Stomach (tissue), 9 donors: ENCODE data around the gene ST13. TPM values are rescaled to one million over a fixed set of nuclear protein-coding genes. Genes with fewer than 3 reads are reported as not detected.
"Not testable (repeated sequence)": the region's sequence is repeated elsewhere in the genome, so short reads cannot be mapped to it uniquely, and the experiment has no call there.

ENCODE experiments used
- DNase-seq, 2 donors: peaks; one replicate each; pipeline versions ENCODE4 v3.0.0 to v3.0.0-alpha.2; 2013 to 2019
- H3K27ac ChIP-seq, 5 donors: fragments of 200-600 bp in 4 of 5; sonication (generic) in 4 of 5; one replicate each; pipeline ENCODE4 v1.5.1; 2013 to 2019; ENCODE audit warnings: mild to moderate bottlenecking in 1 of 5, moderate library complexity in 1 of 5
- H3K27me3 ChIP-seq, 3 donors: fragments of 200-600 bp; sonication (generic); one replicate each; pipeline ENCODE4 v1.5.1; 2017 to 2019; ENCODE audit warnings: mixed run types in 1 of 3
- H3K36me3 ChIP-seq, 4 donors: fragments of 200-600 bp; sonication (generic); 1 replicate in 3 of 4; 2 replicates in 1 of 4; pipeline ENCODE4 v1.5.1; 2016 to 2019
- H3K4me1 ChIP-seq, 4 donors: fragments of 200-600 bp; sonication (generic); one replicate each; pipeline ENCODE4 v1.5.1; 2016 to 2019
- H3K4me3 ChIP-seq, 4 donors: fragments of 200-600 bp; sonication (generic) in 3 of 4; one replicate each; pipeline ENCODE4 v1.5.1; 2016 to 2019; ENCODE audit warnings: mild to moderate bottlenecking in 1 of 4
- H3K9me3 ChIP-seq, 4 donors: fragments of 200-600 bp; sonication (generic); one replicate each; pipeline ENCODE4 v1.5.1; 2016 to 2019
- CTCF ChIP-seq, 7 experiments: fragments of 450-650 bp in 4 of 7; fragments of 200-600 bp in 3 of 7; sonication (generic) in 3 of 7; IDR thresholded peaks; one replicate each; pipeline ENCODE4 v1.5.1; 2016 to 2019; ENCODE audit warnings: antibody characterized with exemption in 7 of 7, control low read depth in 2 of 7, mild to moderate bottlenecking in 1 of 7
- EP300 ChIP-seq: sonication (generic); formaldehyde crosslinking; IDR thresholded peaks from one replicate; pipeline ENCODE4 v1.6.1; 2017; ENCODE audit warnings: antibody characterized with exemption
- POLR2A ChIP-seq, 4 donors: fragments of 450-650 bp; IDR thresholded peaks; one replicate each; pipeline ENCODE4 v1.6.1; 2016; ENCODE audit warnings: antibody characterized with exemption in 4 of 4, control low read depth in 2 of 4, mild to moderate bottlenecking in 1 of 4, moderate library complexity in 1 of 4
- POLR2AphosphoS5 ChIP-seq, 3 donors: sonication (generic); formaldehyde crosslinking; IDR thresholded peaks; one replicate each; pipeline ENCODE4 v1.6.1; 2016; ENCODE audit warnings: antibody characterized with exemption in 3 of 3
- WGBS, 5 donors: extraction: QIAGEN DNeasy Blood & Tissue Kit in 3 of 5; methylation state at CpG; one replicate each; pipeline versions ENCODE4 v1.1.5 to v1.1.7; 2013 to 2018; 5-methylcytosine and 5-hydroxymethylcytosine counted together
- intact Hi-C: fragments of 100-400 bp; cut with DNase I; formaldehyde crosslinking; loops from one replicate; pipeline ENCODE4 v1.15.1; 2023; ENCODE audit warnings: low total_unique reads
- polyA plus RNA-seq, 3 donors: library from polyadenylated mRNA; stranded (reverse); fragments of 200-250 nt; gene quantifications; one replicate each; pipeline ENCODE4 v1.2.3, GENCODE V29; 2013
- small RNA-seq, 4 donors: library from RNA; depleted of rRNA; stranded (forward); fragments of <200 nt; gene quantifications; one replicate each; pipeline ENCODE3, GENCODE V24; 2016
- total RNA-seq, 5 donors: library from RNA; depleted of rRNA; stranded (reverse); fragments of >200 nt; gene quantifications; one replicate each; pipeline versions ENCODE4 v1.1.0 to v1.2.3, GENCODE V29; 2014 to 2016
- donor health status: healthy with polysubstance abuse.
- donor health status: Bipolar disorder and iron deficiency.
- donor health status: healthy.

The ST13 gene
- total and polyA plus RNA-seq, 8 donors: 67.5 to 288 (median 94.6) TPM

GRCh38 chr22:40791241-40791640 lies 65.2 kb downstream of the ST13 start:
- Histone ChIP-seq H3K4me3 (no peak overlapping the region), H3K36me3 (peaks cover 0 to 77% (median 60%) of the 10 kb centered on the region in 4 donors), H3K27me3 (no peaks in the 10 kb centered on the region), H3K27ac (no peak overlapping the region), H3K9me3 (no peaks in the 10 kb centered on the region), H3K4me1 (no peaks in the 10 kb centered on the region)
- TF ChIP-seq EP300: no peak
- no peak for DNase-seq
- intact Hi-C loops: no loop called here

GRCh38 chr22:40789131-40789530 lies 67.3 kb downstream of the ST13 start:
- peaks cover 0 to 74% (median 64%) of the 10 kb centered on the region in 4 donors for H3K36me3 ChIP-seq
- no peaks in the 10 kb centered on the region for H3K9me3 ChIP-seq
- no peak for DNase-seq
- H3K4me3 ChIP-seq: no peak overlapping the region
- no peak for TF ChIP-seq POLR2A (IDR thresholded peaks at IDR 0.05)
- no peak for TF ChIP-seq EP300
- no peak for TF ChIP-seq POLR2AphosphoS5 (IDR thresholded peaks at IDR 0.05)
- no peak for TF ChIP-seq CTCF (IDR thresholded peaks at IDR 0.05)
- intact Hi-C loops: no loop called here
- no peak overlapping the region for H3K27ac ChIP-seq
- WGBS, 5 donors: 96 to 98% (median 97%) methylated on average over 22 of the region's 22 CpGs
- no peaks in the 10 kb centered on the region for H3K27me3 ChIP-seq
- H3K4me1 ChIP-seq: no peaks in the 10 kb centered on the region

- TF ChIP-seq POLR2AphosphoS5 (IDR thresholded peaks at IDR 0.05): no peak
- no peak for TF ChIP-seq POLR2A (IDR thresholded peaks at IDR 0.05)
- TF ChIP-seq EP300: no peak
- no peak for TF ChIP-seq CTCF (IDR thresholded peaks at IDR 0.05)
- DNase-seq: no peak
- H3K27ac ChIP-seq: no peak overlapping the region
- H3K36me3 ChIP-seq: peaks cover under 1 to 49% (median 43%) of the 10 kb centered on the region in 4 donors
- WGBS, 5 donors: 45 to 64% (median 56%) methylated on average over 3 of the region's 3 CpGs
- intact Hi-C loops: no loop called here
- H3K9me3 ChIP-seq: no peaks in the 10 kb centered on the region
- H3K27me3 ChIP-seq: no peaks in the 10 kb centered on the region
- H3K4me1 ChIP-seq: no peaks in the 10 kb centered on the region
- no peak overlapping the region for H3K4me3 ChIP-seq
Measured at GRCh38 chr22:40782521-40782920, 73.9 kb downstream of the ST13 start.

- H3K4me3 ChIP-seq, H3K27me3 ChIP-seq, intact Hi-C loops, DNase-seq, H3K9me3 ChIP-seq, H3K27ac ChIP-seq, H3K4me1 ChIP-seq: not testable (repeated sequence)
- H3K36me3 ChIP-seq: peaks cover 8 to 50% (median 43%) of the 10 kb centered on the region in 4 donors
- WGBS, 5 donors: 91 to 97% (median 94%) methylated on average over 14 of the region's 14 CpGs
Measured at GRCh38 chr22:40781749-40782148, 74.7 kb downstream of the ST13 start.

Small RNA genes lying within 50 kb of the gene (small RNA-seq; reads per million reads assigned to genes)
- gene JTBP1: 0 reads per million in 4 donors
- 0 reads per million in 4 donors for gene MIR4766

Other genes starting within 250 kb of the ST13 start
- 100 to 1,000 TPM in 2 of 5 donors, 10 to 100 TPM in 3; 40.4 to 706 (median 99.8) TPM for gene MRTFA, start 219.9 kb downstream of the ST13 start, total RNA-seq
- 10 to 100 TPM; 11.1 to 20.2 (median 14.7) TPM for gene MRTFA, start 219.9 kb downstream of the ST13 start, polyA plus RNA-seq
- gene MCHR1, start 177.2 kb downstream of the ST13 start, total RNA-seq: not detected
- gene MCHR1, start 177.2 kb downstream of the ST13 start, polyA plus RNA-seq: under 1 TPM in 2 of 3 donors, not detected in 1; 0.08 to 0.25 TPM
- 10 to 100 TPM in 2 of 5 donors, 1 to 10 TPM in 2, not detected in 1; 4.6 to 27.0 (median 14.7) TPM for gene SLC25A17, start 37.3 kb downstream of the ST13 start, total RNA-seq
- gene SLC25A17, start 37.3 kb downstream of the ST13 start, polyA plus RNA-seq: 10 to 100 TPM; 10.4 to 13.4 (median 10.7) TPM
- gene XPNPEP3, start 509 bp upstream of the ST13 start, total RNA-seq: 10 to 100 TPM in 1 of 5 donors, 1 to 10 TPM in 4; 4.9 to 12.5 (median 6.4) TPM
- 1 to 10 TPM; 3.0 to 4.0 (median 3.4) TPM for gene XPNPEP3, start 509 bp upstream of the ST13 start, polyA plus RNA-seq
- gene DNAJB7, start 5.5 kb upstream of the ST13 start, total RNA-seq: not detected
- gene DNAJB7, start 5.5 kb upstream of the ST13 start, polyA plus RNA-seq: not detected
- 10 to 100 TPM in 3 of 5 donors, 1 to 10 TPM in 2; 4.0 to 69.0 (median 17.1) TPM for gene RBX1, start 94.7 kb upstream of the ST13 start, total RNA-seq
- 10 to 100 TPM; 81.4 to 95.1 (median 85.0) TPM for gene RBX1, start 94.7 kb upstream of the ST13 start, polyA plus RNA-seq
- 100 to 1,000 TPM in 3 of 5 donors, 10 to 100 TPM in 2; 75.0 to 164 (median 116) TPM for gene EP300, start 236.0 kb upstream of the ST13 start, total RNA-seq
- gene EP300, start 236.0 kb upstream of the ST13 start, polyA plus RNA-seq: 1 to 10 TPM; 4.3 to 6.0 (median 5.7) TPM